K562 (cell line): ENCODE results near the gene ERI2. TPM values are rescaled to one million over a fixed set of nuclear protein-coding genes. Genes with fewer than 3 reads are reported as not detected.

ENCODE experiments used
- ARID1B ChIP-seq: fragments of 450-650 bp; IDR thresholded peaks from 2 replicates; pipeline ENCODE4 v1.6.1; 2016; ENCODE audit warnings: antibody characterized with exemption, mild to moderate bottlenecking, inconsistent platforms
- ARID2 ChIP-seq: fragments of 450-650 bp; IDR thresholded peaks from 2 replicates; pipeline ENCODE4 v1.6.1; 2017; ENCODE audit warnings: antibody characterized with exemption, mild to moderate bottlenecking
- CC2D1A ChIP-seq: fragments of 450-650 bp; IDR thresholded peaks from 2 replicates; pipeline ENCODE4 v1.6.1; 2017; ENCODE audit warnings: mild to moderate bottlenecking
- CREB3L1 ChIP-seq: fragments of 450-650 bp; IDR thresholded peaks from 2 replicates; pipeline ENCODE4 v1.6.1; 2014; ENCODE audit warnings: low read depth, mild to moderate bottlenecking, moderate library complexity, borderline replicate concordance
- GATA2 ChIP-seq: sonication (generic); formaldehyde crosslinking; IDR thresholded peaks from 2 replicates; pipeline ENCODE4 v1.4.0; 2020; ENCODE audit warnings: mild to moderate bottlenecking, missing genetic modification reagents
- GTF2F1 ChIP-seq: IDR thresholded peaks from 2 replicates; pipeline ENCODE4 v1.6.1; 2011; ENCODE audit warnings: low read depth, low read length, improper control_type of control experiment
- HMG20A ChIP-seq: fragments of 450-650 bp; formaldehyde crosslinking; conservative IDR thresholded peaks from 2 replicates; pipeline ENCODE4 v1.4.0; 2020; ENCODE audit warnings: mild to moderate bottlenecking, mixed read lengths
- HNRNPK ChIP-seq: fragments of 200-400 bp; formaldehyde crosslinking; IDR thresholded peaks from one replicate; pipeline ENCODE4 v1.6.1; 2018; ENCODE audit warnings: mild to moderate bottlenecking, low read depth, low read length; ENCODE audit not compliant: poor library complexity, severe bottlenecking
- HNRNPL ChIP-seq: fragments of 200-400 bp; formaldehyde crosslinking; IDR thresholded peaks from 2 replicates; pipeline ENCODE4 v1.6.1; 2017; ENCODE audit warnings: low read depth, mild to moderate bottlenecking, low read length
- HSF4 ChIP-seq: fragments of 250-450 bp; sonication (Bioruptor Pico); IDR thresholded peaks from 2 replicates; pipeline ENCODE4 v2.1.2; 2022; ENCODE audit warnings: mild to moderate bottlenecking, moderate library complexity, borderline replicate concordance
- IRF2 ChIP-seq: sonication (generic); formaldehyde crosslinking; IDR thresholded peaks from 2 replicates; pipeline ENCODE4 v1.8.1; 2022; ENCODE audit warnings: mild to moderate bottlenecking, missing genetic modification reagents
- KAT2B ChIP-seq: IDR thresholded peaks from one replicate; pipeline ENCODE4 v1.6.1; 2012; ENCODE audit warnings: low read depth, mild to moderate bottlenecking, control low read depth, inconsistent platforms, low read length, moderate library complexity
- KLF1 ChIP-seq: fragments of 450-650 bp; IDR thresholded peaks from 2 replicates; pipeline ENCODE4 v1.6.1; 2016; ENCODE audit warnings: missing genetic modification characterization, missing compliant biosample characterization
- MTA2 ChIP-seq: fragments of 450-650 bp; IDR thresholded peaks from 2 replicates; pipeline ENCODE4 v1.6.1; 2016; ENCODE audit warnings: low read depth
- NFE2 ChIP-seq: IDR thresholded peaks from 2 replicates; pipeline ENCODE4 v1.6.1; 2014; ENCODE audit warnings: antibody characterized with exemption, low read depth
- NFIX ChIP-seq: fragments of 250-450 bp; sonication (Bioruptor Pico); IDR thresholded peaks from 2 replicates; pipeline ENCODE4 v1.4.0; 2020; ENCODE audit warnings: low read depth, mild to moderate bottlenecking, moderate library complexity
- NR3C1 ChIP-seq: sonication (generic); formaldehyde crosslinking; IDR thresholded peaks from 2 replicates; pipeline ENCODE4 v1.8.1; 2022; ENCODE audit warnings: missing genetic modification reagents
- PCBP2 ChIP-seq: fragments of 200-400 bp; formaldehyde crosslinking; IDR thresholded peaks from 2 replicates; pipeline ENCODE4 v1.6.1; 2018; ENCODE audit warnings: low read length, low read depth, mild to moderate bottlenecking, moderate library complexity; ENCODE audit not compliant: poor library complexity, severe bottlenecking
- POU5F1 ChIP-seq: fragments of 150-350 bp; IDR thresholded peaks from 2 replicates; pipeline ENCODE4 v1.6.1; 2014; ENCODE audit warnings: borderline replicate concordance, low read length, low read depth, mild to moderate bottlenecking; ENCODE audit not compliant: partially characterized antibody
- ZC3H8 ChIP-seq: fragments of 450-650 bp; IDR thresholded peaks from 2 replicates; pipeline ENCODE4 v1.6.1; 2017
- ZNF124 ChIP-seq: sonication (generic); formaldehyde crosslinking; IDR thresholded peaks from 2 replicates; pipeline ENCODE4 v1.8.1; 2022; ENCODE audit warnings: missing genetic modification reagents
- ZNF263 ChIP-seq: sonication (generic); formaldehyde crosslinking; IDR thresholded peaks from 2 replicates; pipeline ENCODE4 v1.8.0; 2022; ENCODE audit warnings: mild to moderate bottlenecking, missing genetic modification reagents, borderline replicate concordance
- ZNF347 ChIP-seq: fragments of 450-650 bp; formaldehyde crosslinking; IDR thresholded peaks from 2 replicates; pipeline ENCODE4 v1.4.0; 2020; ENCODE audit warnings: low read depth, mild to moderate bottlenecking, moderate library complexity
- ZNF586 ChIP-seq: fragments of 450-650 bp; formaldehyde crosslinking; conservative IDR thresholded peaks from 2 replicates; pipeline ENCODE4 v1.4.0; 2020; ENCODE audit warnings: mild to moderate bottlenecking, moderate library complexity
- ZNF695 ChIP-seq: fragments of 450-650 bp; formaldehyde crosslinking; IDR thresholded peaks from 2 replicates; pipeline ENCODE4 v1.4.0; 2020; ENCODE audit warnings: mild to moderate bottlenecking, moderate library complexity
- ZNF77 ChIP-seq: fragments of 250-450 bp; sonication (Bioruptor Pico); IDR thresholded peaks from 2 replicates; pipeline ENCODE4 v1.5.0; 2020
- polyA plus RNA-seq, 8 experiments: library from polyadenylated mRNA; depleted of rRNA in 4 of 8; stranded (reverse) in 5 of 8; unstranded in 3 of 8; fragments of >200 nt; fragmentation: Nextera tagmentation in 2 of 8; fragmentation: Illumina TruSeq in 1 of 8; extraction: Ambion mirVana in 2 of 8; extraction: Trizol in 1 of 8; gene quantifications; 2 replicates each; pipeline versions ENCODE4 v1.2.1 to v1.2.3, GENCODE V29; 2011 to 2014; ENCODE audit warnings: inconsistent platforms in 1 of 8, missing spikeins in 1 of 8
- total RNA-seq, 7 experiments: library from RNA; depleted of rRNA in 6 of 7; stranded (reverse); fragments of >200 nt in 6 of 7; fragmentation: Illumina TruSeq in 2 of 7; extraction: Trizol in 2 of 7; gene quantifications; 2 replicates each; pipeline versions ENCODE4 v1.2.1 to v1.2.3, GENCODE V29; 2011 to 2021; ENCODE audit warnings: low replicate concordance in 1 of 7
- TF ChIP-seq, protein P1 (sequence below): sonication (generic); formaldehyde crosslinking; IDR thresholded peaks from 2 replicates; pipeline ENCODE4 v1.8.0; 2023; ENCODE audit warnings: mild to moderate bottlenecking, missing genetic modification reagents
- TF ChIP-seq, protein P2 (sequence below): fragments of 200-400 bp; formaldehyde crosslinking; IDR thresholded peaks from 2 replicates; pipeline ENCODE4 v1.6.1; 2017; ENCODE audit warnings: mild to moderate bottlenecking, low read depth, low read length, moderate library complexity

ERI2 gene
- total and polyA plus RNA-seq, 9 of the 15 experiments (the other 6 are each of a cell fraction or from before 2014, with no cell fraction given), result 23.3 to 57.0 (median 48.1) TPM

DNA sequence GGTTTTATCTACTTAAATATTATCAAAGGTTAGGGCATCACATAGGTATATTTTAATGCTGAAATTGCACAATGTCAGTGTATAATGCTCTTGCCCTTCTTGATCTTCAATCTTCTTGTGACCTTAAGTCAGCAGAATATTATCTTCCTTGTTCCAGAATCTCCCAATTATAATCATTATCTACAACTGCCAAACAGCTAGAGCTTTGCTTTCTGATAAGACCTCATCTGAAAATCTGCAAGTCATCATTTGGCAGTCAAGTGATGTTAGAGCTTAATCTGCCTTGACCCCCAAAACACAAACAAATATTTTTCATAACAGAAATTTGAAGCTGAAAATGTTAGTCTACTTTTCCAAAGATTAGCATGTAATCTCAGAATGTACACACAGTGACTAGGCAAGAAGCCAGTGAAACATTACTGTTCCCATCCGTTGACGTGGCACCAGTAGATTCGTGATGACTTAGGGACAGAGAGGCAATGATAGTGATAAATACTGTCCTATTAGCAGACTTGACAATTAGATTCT lies 19.8 kb upstream of the ERI2 start (continued):
- TF ChIP-seq, protein P1, sequence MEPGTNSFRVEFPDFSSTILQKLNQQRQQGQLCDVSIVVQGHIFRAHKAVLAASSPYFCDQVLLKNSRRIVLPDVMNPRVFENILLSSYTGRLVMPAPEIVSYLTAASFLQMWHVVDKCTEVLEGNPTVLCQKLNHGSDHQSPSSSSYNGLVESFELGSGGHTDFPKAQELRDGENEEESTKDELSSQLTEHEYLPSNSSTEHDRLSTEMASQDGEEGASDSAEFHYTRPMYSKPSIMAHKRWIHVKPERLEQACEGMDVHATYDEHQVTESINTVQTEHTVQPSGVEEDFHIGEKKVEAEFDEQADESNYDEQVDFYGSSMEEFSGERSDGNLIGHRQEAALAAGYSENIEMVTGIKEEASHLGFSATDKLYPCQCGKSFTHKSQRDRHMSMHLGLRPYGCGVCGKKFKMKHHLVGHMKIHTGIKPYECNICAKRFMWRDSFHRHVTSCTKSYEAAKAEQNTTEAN (CRISPR knock-in tag), result no peak
- no peak for TF ChIP-seq ZNF77 (CRISPR knock-in tag)
- TF ChIP-seq ARID2, result no peak
- no peak for TF ChIP-seq GTF2F1
- no peak for TF ChIP-seq NR3C1 (CRISPR knock-in tag)
- no peak for TF ChIP-seq POU5F1
- no peak for TF ChIP-seq HNRNPK
- peak; percentile 95 for TF ChIP-seq ARID1B
- TF ChIP-seq HMG20A, result peak; percentile 92
- no peak for TF ChIP-seq ZNF586 (CRISPR knock-in tag)
- no peak for TF ChIP-seq KLF1 (tag)
- no peak for TF ChIP-seq ZNF124 (CRISPR knock-in tag)
- TF ChIP-seq ZNF695, result no peak
- no peak for TF ChIP-seq ZNF347 (CRISPR knock-in tag)
- TF ChIP-seq NFIX (CRISPR knock-in tag), result no peak
- no peak for TF ChIP-seq PCBP2
- no peak for TF ChIP-seq KAT2B
- peak; percentile 22; the same call in 1 of the 2 replicates for TF ChIP-seq CC2D1A
- TF ChIP-seq HNRNPL, result no peak
- TF ChIP-seq HSF4 (CRISPR knock-in tag), result no peak
- peak; percentile 94 for TF ChIP-seq NFE2
- TF ChIP-seq CREB3L1, result peak; percentile 95
- peak; percentile 85 for TF ChIP-seq MTA2
- no peak for TF ChIP-seq ZNF263 (CRISPR knock-in tag)
- TF ChIP-seq, protein P2, sequence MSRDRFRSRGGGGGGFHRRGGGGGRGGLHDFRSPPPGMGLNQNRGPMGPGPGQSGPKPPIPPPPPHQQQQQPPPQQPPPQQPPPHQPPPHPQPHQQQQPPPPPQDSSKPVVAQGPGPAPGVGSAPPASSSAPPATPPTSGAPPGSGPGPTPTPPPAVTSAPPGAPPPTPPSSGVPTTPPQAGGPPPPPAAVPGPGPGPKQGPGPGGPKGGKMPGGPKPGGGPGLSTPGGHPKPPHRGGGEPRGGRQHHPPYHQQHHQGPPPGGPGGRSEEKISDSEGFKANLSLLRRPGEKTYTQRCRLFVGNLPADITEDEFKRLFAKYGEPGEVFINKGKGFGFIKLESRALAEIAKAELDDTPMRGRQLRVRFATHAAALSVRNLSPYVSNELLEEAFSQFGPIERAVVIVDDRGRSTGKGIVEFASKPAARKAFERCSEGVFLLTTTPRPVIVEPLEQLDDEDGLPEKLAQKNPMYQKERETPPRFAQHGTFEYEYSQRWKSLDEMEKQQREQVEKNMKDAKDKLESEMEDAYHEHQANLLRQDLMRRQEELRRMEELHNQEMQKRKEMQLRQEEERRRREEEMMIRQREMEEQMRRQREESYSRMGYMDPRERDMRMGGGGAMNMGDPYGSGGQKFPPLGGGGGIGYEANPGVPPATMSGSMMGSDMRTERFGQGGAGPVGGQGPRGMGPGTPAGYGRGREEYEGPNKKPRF, result no peak
- TF ChIP-seq IRF2 (CRISPR knock-in tag), result no peak
- TF ChIP-seq GATA2 (CRISPR knock-in tag), result no peak
- TF ChIP-seq ZC3H8, result no peak
